GM19438 (cell line): ENCODE data around the gene CHIA.
"Not testable (repeated sequence)": the region's sequence is repeated elsewhere in the genome, so short reads cannot be mapped to it uniquely, and the experiment has no call there.

Experiments used
- ATAC-seq: cut with Tn5 transposase; IDR thresholded peaks from one replicate; pipeline ENCODE4 v1.9.1; 2021; ENCODE audit warnings: low read depth; ENCODE audit not compliant: unreplicated experiment

The CHIA gene

DNA sequence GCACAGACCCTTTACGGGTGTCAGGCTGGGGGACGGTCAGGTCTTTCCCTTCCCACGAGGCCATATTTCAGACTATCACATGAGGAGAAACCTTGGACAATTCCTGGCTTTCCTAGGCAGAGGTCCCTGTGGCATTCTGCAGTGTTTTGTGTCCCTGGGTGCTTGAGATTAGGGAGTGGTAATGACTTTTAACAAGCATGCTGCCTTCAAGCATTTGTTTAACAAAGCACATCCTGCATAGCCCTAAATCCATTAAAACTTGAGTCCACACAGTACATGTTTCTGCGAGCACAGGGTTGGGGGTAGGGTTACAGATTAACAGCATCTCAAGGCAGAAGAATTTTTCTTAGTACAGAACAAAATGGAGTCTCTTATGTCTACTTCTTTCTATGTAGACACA, 69.6 kb downstream of the CHIA start:
- ATAC-seq, result not testable (repeated sequence)

GRCh38 chr1:111361761-111362160, 71.1 kb downstream of the CHIA start:
- ATAC-seq, result no peak

- ATAC-seq, result no peak
Observed at GRCh38 chr1:111364690-111365089, 74.0 kb downstream of the CHIA start.

GRCh38 chr1:111366256-111366655, 75.6 kb downstream of the CHIA start:
- ATAC-seq, result no peak

DNA sequence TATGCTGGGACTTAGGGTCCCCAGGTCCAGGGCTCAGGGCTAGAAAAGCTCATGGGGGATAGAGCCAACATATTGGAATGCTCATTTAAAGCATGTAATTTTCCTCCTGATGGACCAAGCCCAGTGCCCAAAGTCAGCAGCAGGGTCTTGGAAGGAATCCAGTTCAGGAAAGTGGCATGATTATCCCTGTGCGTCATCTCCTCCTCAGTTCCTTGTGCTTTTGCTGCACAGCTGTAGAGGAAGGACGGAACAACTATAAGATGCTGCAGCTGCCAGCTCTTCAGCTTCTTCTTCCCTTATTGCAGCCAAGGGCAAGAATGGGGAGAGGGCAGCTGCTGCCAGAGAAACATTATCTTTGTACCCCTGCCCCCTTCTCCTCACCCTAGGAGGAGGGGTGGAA, 78.5 kb downstream of the CHIA start:
- no peak for ATAC-seq

DNA sequence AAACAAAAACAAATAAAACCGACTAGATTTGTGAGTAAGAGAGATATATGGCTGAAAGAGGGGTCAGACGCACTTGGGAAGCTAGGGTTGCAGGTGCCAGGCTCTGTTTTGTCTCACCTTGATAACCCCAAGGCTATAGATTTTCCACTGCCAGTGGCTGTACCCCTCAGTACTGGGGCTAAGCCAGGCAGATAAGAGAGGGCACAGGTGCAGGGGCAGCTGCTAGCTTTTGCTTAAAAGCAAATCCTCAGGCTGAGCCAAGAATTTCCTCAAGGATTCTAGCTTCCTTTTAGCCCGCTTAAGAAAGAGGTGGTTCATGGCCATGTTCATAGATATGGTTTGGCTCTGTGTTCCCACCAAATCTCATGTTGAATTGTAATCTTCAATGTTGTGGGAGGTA, 79.0 kb downstream of the CHIA start:
- ATAC-seq, result no peak
